Esophagus squamous epithelium (tissue), 5 donors: ENCODE measurements around the gene COL4A2. TPM values are rescaled to one million over a fixed set of nuclear protein-coding genes. Genes with fewer than 3 reads are reported as not detected.

Source experiments
- DNase-seq: peaks from one replicate; lab custom pipeline; 2025; lab: John Stamatoyannopoulos, UW
- H3K27ac ChIP-seq, 4 donors: fragments of 200-600 bp; sonication (generic); one replicate each; pipeline ENCODE4 v1.5.1; 2016 to 2019; ENCODE audit warnings: mild to moderate bottlenecking in 1 of 4
- H3K27me3 ChIP-seq, 4 donors: fragments of 200-600 bp; sonication (generic); 1 replicate in 3 of 4; 2 replicates in 1 of 4; pipeline versions ENCODE4 v1.5.1 to v1.6.0; 2017 to 2021; ENCODE audit warnings: antibody characterized with exemption in 1 of 4
- H3K36me3 ChIP-seq, 3 donors: fragments of 200-600 bp; sonication (generic); one replicate each; pipeline ENCODE4 v1.5.1; 2016 to 2019
- H3K4me1 ChIP-seq, 3 donors: fragments of 200-600 bp; sonication (generic); one replicate each; pipeline ENCODE4 v1.5.1; 2017 to 2019
- H3K4me3 ChIP-seq, 4 donors: fragments of 200-600 bp; sonication (generic); 1 replicate in 3 of 4; 2 replicates in 1 of 4; pipeline ENCODE4 v1.5.1; 2016 to 2019; ENCODE audit warnings: mild to moderate bottlenecking in 2 of 4, moderate library complexity in 1 of 4
- H3K9me3 ChIP-seq, 3 donors: fragments of 200-600 bp; sonication (generic); one replicate each; pipeline ENCODE4 v1.5.1; 2016 to 2019
- CTCF ChIP-seq, 6 experiments: fragments of 450-650 bp in 4 of 6; fragments of 200-600 bp in 2 of 6; sonication (generic) in 2 of 6; IDR thresholded peaks; one replicate each; pipeline ENCODE4 v1.5.1; 2016 to 2019; ENCODE audit warnings: antibody characterized with exemption in 6 of 6, mild to moderate bottlenecking in 4 of 6, moderate library complexity in 4 of 6
- POLR2A ChIP-seq, 4 donors: fragments of 450-650 bp; IDR thresholded peaks; one replicate each; pipeline ENCODE4 v1.6.1; 2017; ENCODE audit warnings: antibody characterized with exemption in 4 of 4, mild to moderate bottlenecking in 4 of 4, moderate library complexity in 3 of 4
- WGBS, 2 donors: methylation state at CpG; one replicate each; pipeline ENCODE4 v1.1.5; 2018; 5-methylcytosine and 5-hydroxymethylcytosine counted together
- intact Hi-C: fragments of 100-400 bp; cut with DNase I; formaldehyde crosslinking; loops from one replicate; pipeline ENCODE4 v1.15.0; 2022
- total RNA-seq, 4 donors: library from RNA; depleted of rRNA; stranded (reverse); fragments of >200 nt; gene quantifications; one replicate each; pipeline ENCODE4 v1.1.0, GENCODE V29; 2016
- donor health status: DM: yes; HTN: yes; CAD: no.

COL4A2 gene
- total RNA-seq, 4 donors from 2014 or later: 11.9 to 102 (median 43.5) TPM

DNA sequence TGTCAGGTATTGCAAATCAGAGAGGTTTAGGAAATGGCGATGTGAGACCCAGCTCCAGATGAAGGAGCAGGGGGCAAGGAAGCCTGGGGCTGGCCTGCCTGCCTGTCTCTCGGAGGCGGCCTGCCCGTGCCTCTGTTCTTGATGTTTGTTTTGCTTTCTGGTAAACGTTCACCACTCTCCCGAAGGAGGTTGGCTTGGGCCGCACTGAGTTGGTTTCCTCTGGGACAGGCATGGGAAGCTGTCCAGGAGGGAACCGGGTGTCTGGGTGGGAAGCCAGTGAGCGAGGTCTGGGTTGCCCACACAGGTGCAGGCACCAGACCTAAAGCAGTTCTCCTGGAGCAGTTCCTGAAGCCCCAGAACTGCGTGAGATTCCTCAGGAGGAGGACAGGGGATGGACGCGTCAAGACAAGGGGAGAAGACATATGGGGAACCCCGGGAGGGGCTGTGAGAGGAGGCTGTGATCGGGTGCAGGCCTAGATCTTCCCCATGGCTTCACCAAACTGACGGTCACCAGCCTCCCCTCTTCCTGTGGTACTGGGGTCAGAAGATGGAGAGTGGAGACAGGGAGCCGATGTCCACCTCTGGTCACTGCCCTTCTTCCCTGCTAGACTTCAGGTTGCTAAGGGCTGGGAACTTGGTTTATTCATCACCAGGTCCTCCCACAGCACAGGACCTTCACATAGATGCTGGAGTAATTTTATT lies 15.2 kb downstream of the COL4A2 start:
- DNase-seq: no peak
- H3K4me3 ChIP-seq: no peak overlapping the region
- no peaks in the 10 kb centered on the region for H3K36me3 ChIP-seq
- peak overlapping the region in 3 of 4 donors; percentile 25 to 69 (median 57) for H3K27ac ChIP-seq
- no peaks in the 10 kb centered on the region for H3K9me3 ChIP-seq
- H3K27me3 ChIP-seq: no peaks in the 10 kb centered on the region
- TF ChIP-seq CTCF (IDR thresholded peaks at IDR 0.05) (no peak), POLR2A (IDR thresholded peaks at IDR 0.05) (no peak)
- WGBS, 2 donors: 82 to 86% methylated on average over 7 to 9 of the region's 16 CpGs
- intact Hi-C loops: no loop called here
- H3K4me1 ChIP-seq: peaks cover 0 to 80% (median 25%) of the 10 kb centered on the region in 3 donors

DNA sequence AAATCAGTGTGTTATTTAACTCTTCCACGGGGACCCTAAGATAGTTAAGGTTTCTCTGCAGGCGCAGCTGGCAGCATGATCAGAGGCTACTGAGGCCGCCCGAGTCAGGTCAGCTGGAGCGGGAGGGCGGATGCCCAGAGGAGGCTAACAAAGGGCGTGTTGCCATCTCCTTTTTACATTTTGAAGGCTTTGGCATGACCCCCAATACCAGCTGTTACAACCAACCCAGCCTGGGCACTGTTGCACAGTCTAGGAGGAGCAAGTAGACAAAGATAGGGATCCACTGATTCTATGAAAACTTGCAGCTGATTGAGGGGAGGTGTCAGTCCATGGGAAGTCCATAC lies 15.7 kb downstream of the COL4A2 start:
- no peaks in the 10 kb centered on the region for H3K27me3 ChIP-seq
- 80 to 100% methylated on average over 1 to 7 of the region's 7 CpGs for WGBS, 2 donors
- peaks cover 0 to 77% (median 25%) of the 10 kb centered on the region in 3 donors for H3K4me1 ChIP-seq
- DNase-seq: no peak
- peak overlapping the region in 3 of 4 donors; percentile 25 to 69 (median 57) for H3K27ac ChIP-seq
- intact Hi-C loops: no loop called here
- H3K9me3 ChIP-seq: no peaks in the 10 kb centered on the region
- H3K36me3 ChIP-seq: no peaks in the 10 kb centered on the region
- TF ChIP-seq POLR2A (IDR thresholded peaks at IDR 0.05): no peak
- TF ChIP-seq CTCF (IDR thresholded peaks at IDR 0.05): no peak
- H3K4me3 ChIP-seq: no peak overlapping the region

GRCh38 chr13:110323172-110323891 lies 16.2 kb downstream of the COL4A2 start:
- Histone ChIP-seq H3K9me3 (no peaks in the 10 kb centered on the region), H3K27me3 (no peaks in the 10 kb centered on the region), H3K36me3 (no peaks in the 10 kb centered on the region), H3K4me1 (peaks cover 0 to 75% (median 25%) of the 10 kb centered on the region in 3 donors), H3K4me3 (no peak overlapping the region), H3K27ac (peak overlapping the region in 3 of 4 donors; percentile 25 to 69 (median 57))
- TF ChIP-seq POLR2A (IDR thresholded peaks at IDR 0.05): no peak
- TF ChIP-seq CTCF (IDR thresholded peaks at IDR 0.05): no peak
- 59 to 63% methylated on average over 4 to 6 of the region's 8 CpGs for WGBS, 2 donors
- intact Hi-C loops: no loop called here
- no peak for DNase-seq

GRCh38 chr13:110324026-110324749 lies 17.1 kb downstream of the COL4A2 start:
- no peak for DNase-seq
- Histone ChIP-seq H3K27me3 (no peaks in the 10 kb centered on the region), H3K27ac (peak overlapping the region in 3 of 4 donors; percentile 45 to 81 (median 79)), H3K4me1 (peaks cover 0 to 69% (median 28%) of the 10 kb centered on the region in 3 donors), H3K4me3 (no peak overlapping the region), H3K36me3 (no peaks in the 10 kb centered on the region), H3K9me3 (no peaks in the 10 kb centered on the region)
- TF ChIP-seq POLR2A (IDR thresholded peaks at IDR 0.05) (no peak), CTCF (IDR thresholded peaks at IDR 0.05) (no peak)
- intact Hi-C loops: no loop called here
- WGBS, 2 donors: 63 to 83% methylated on average over 6 to 7 of the region's 10 CpGs
